ENCODE results near the gene FAM180A.

FAM180A gene

DNA sequence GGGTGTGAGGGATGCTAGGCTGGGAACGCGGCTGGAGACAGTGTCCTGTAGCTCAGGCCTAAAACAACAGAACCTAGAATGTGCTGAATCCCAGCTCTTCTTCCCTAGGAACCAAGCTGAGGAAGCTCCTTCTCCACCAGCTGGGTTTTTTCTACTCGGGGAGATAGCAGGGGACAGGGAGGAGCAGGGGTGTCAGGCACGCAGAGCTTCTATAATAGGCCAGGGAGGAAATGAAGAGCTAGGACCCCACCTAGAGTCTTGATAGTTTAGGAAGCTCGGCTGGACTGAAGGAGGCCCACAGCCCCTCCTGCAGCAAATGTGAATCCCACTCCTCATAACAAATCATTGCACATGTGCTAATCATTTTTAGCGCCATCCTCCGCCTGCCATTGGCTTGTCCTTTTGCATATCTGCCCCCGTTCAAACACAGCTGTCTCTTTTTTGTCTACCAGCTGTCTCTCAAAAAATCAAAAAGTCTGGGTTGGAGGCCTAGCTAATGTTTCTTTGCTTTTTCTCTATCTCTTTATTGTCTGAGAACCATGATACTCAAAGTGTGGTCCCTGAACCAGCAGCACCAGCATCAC, 24.1 kb upstream of the FAM180A start:
- Histone ChIP-seq H3K27me3 (ENCODE audit: control insufficient read depth in 5 of 5, insufficient read depth in 4 of 5, low read length in 5 of 5) (no peaks in the 10 kb centered on the region), H3K4me3 (ENCODE audit: low read depth in 1 of 5, low read length in 5 of 5) (no peak overlapping the region), H3K27ac (ENCODE audit: low read depth, low read length) (no peak overlapping the region), H3K9me3 (ENCODE audit: control insufficient read depth in 5 of 5, low read length in 5 of 5) (no peaks in the 10 kb centered on the region), H3K9ac (ENCODE audit: low read length in 5 of 5) (no peak overlapping the region), H3K4me1 (ENCODE audit: control insufficient read depth in 5 of 5, insufficient read depth in 5 of 5, low read length in 5 of 5) (peaks cover 0 to 14% (median 3%) of the 10 kb centered on the region in 5 donors), H3K36me3 (ENCODE audit: control insufficient read depth in 5 of 5, insufficient read depth in 5 of 5, low read length in 5 of 5) (no peaks in the 10 kb centered on the region)

DNA sequence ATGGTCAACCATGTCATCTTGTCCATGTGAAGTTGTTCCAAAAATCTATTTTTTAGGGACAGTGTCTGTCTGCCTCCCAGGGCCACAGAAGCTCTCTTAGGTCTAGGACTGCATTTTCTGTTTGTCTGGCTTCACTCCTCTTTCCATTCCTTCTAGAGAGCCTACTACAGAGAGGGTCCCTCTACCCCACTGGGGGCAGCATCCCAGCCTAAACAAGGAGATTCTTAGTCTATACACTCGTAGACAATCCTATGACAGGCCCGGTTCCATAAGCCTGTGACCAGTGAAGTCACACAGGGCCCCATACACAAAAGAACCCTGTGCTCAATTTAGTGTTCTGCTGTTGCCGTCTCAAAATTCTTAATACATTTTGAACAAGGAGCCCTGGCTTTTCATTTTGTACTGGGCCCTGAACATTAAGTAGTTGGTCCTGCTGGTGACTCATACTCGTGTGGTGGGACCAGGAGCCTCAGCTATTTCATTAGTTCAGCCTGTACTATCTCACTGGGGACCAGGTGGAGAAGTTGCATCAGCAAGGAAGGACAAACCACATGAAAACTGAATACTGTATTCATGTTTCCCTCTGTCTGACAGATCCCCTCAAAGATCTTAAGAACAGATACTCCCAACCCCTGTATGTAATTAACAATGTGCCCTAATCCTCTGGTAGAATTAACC, 23.5 kb upstream of the FAM180A start:
- H3K36me3 ChIP-seq (ENCODE audit: control insufficient read depth in 5 of 5, insufficient read depth in 5 of 5, low read length in 5 of 5): no peaks in the 10 kb centered on the region
- H3K9ac ChIP-seq (ENCODE audit: low read length in 5 of 5): no peak overlapping the region
- no peak overlapping the region for H3K27ac ChIP-seq (ENCODE audit: low read depth, low read length)
- H3K4me1 ChIP-seq (ENCODE audit: control insufficient read depth in 5 of 5, insufficient read depth in 5 of 5, low read length in 5 of 5): peaks cover 0 to 14% (median 3%) of the 10 kb centered on the region in 5 donors
- H3K4me3 ChIP-seq (ENCODE audit: low read depth in 1 of 5, low read length in 5 of 5): no peak overlapping the region
- H3K9me3 ChIP-seq (ENCODE audit: control insufficient read depth in 5 of 5, low read length in 5 of 5): no peaks in the 10 kb centered on the region
- H3K27me3 ChIP-seq (ENCODE audit: control insufficient read depth in 5 of 5, insufficient read depth in 4 of 5, low read length in 5 of 5): no peaks in the 10 kb centered on the region

DNA sequence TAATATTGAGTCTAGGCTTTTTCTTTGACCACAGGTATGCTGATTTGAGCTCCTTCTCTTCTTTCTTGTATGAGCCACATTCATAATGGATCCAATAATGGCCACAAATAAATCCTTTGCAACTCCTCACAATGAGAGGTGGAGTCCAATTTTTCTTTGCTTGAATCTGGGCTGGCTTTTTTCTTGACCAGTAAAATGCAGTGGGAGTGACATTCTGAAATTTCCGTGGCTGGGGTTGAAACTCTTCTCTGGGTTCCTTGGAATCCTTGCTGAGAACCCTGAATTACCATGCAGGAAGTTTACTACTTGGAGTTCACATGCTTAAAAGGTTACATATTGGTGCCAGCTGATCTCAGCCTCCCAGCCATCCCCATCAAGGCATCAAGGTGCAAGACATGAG, 22.4 kb upstream of the FAM180A start:
- Histone ChIP-seq H3K4me1 (ENCODE audit: control insufficient read depth in 5 of 5, insufficient read depth in 5 of 5, low read length in 5 of 5) (peaks cover 0 to 14% (median 3%) of the 10 kb centered on the region in 5 donors), H3K9ac (ENCODE audit: low read length in 5 of 5) (no peak overlapping the region), H3K4me3 (ENCODE audit: low read depth in 1 of 5, low read length in 5 of 5) (no peak overlapping the region), H3K9me3 (ENCODE audit: control insufficient read depth in 5 of 5, low read length in 5 of 5) (no peaks in the 10 kb centered on the region), H3K27ac (ENCODE audit: low read depth, low read length) (no peak overlapping the region), H3K36me3 (ENCODE audit: control insufficient read depth in 5 of 5, insufficient read depth in 5 of 5, low read length in 5 of 5) (no peaks in the 10 kb centered on the region), H3K27me3 (ENCODE audit: control insufficient read depth in 5 of 5, insufficient read depth in 4 of 5, low read length in 5 of 5) (no peaks in the 10 kb centered on the region)

DNA sequence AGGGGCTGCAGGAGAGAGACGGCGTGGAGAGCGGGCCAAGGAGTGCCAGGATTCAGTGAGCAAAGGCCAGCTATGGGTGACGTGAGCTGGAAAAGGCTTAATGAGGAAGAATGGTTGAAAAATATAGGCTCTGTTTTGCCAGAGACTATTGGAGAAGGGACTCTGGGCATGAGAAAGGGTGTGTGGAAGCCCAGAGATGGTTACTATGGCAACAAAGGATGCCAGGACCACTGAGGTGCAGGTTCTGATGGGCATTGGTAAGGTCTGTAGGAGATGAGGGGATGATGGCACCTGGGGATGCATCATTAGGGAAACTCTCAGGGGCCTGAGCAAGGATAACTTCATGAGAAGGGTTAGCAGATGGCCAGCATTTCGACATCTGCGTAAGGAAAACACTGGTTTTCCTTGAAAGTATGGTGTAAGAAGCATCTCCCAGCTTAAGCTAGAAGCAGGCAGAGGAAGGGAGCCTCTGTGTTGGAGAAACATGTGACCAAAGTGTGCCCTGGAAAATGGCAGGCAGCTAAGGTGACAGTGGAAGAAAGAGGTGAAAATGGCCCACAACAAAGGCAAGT, 21.6 kb upstream of the FAM180A start:
- no peaks in the 10 kb centered on the region for H3K27me3 ChIP-seq (ENCODE audit: control insufficient read depth in 5 of 5, insufficient read depth in 4 of 5, low read length in 5 of 5)
- no peak overlapping the region for H3K4me3 ChIP-seq (ENCODE audit: low read depth in 1 of 5, low read length in 5 of 5)
- peaks cover 0 to 14% (median 3%) of the 10 kb centered on the region in 5 donors for H3K4me1 ChIP-seq (ENCODE audit: control insufficient read depth in 5 of 5, insufficient read depth in 5 of 5, low read length in 5 of 5)
- H3K9me3 ChIP-seq (ENCODE audit: control insufficient read depth in 5 of 5, low read length in 5 of 5): no peaks in the 10 kb centered on the region
- H3K36me3 ChIP-seq (ENCODE audit: control insufficient read depth in 5 of 5, insufficient read depth in 5 of 5, low read length in 5 of 5): no peaks in the 10 kb centered on the region
- H3K9ac ChIP-seq (ENCODE audit: low read length in 5 of 5): no peak overlapping the region
- H3K27ac ChIP-seq (ENCODE audit: low read depth, low read length): no peak overlapping the region

DNA sequence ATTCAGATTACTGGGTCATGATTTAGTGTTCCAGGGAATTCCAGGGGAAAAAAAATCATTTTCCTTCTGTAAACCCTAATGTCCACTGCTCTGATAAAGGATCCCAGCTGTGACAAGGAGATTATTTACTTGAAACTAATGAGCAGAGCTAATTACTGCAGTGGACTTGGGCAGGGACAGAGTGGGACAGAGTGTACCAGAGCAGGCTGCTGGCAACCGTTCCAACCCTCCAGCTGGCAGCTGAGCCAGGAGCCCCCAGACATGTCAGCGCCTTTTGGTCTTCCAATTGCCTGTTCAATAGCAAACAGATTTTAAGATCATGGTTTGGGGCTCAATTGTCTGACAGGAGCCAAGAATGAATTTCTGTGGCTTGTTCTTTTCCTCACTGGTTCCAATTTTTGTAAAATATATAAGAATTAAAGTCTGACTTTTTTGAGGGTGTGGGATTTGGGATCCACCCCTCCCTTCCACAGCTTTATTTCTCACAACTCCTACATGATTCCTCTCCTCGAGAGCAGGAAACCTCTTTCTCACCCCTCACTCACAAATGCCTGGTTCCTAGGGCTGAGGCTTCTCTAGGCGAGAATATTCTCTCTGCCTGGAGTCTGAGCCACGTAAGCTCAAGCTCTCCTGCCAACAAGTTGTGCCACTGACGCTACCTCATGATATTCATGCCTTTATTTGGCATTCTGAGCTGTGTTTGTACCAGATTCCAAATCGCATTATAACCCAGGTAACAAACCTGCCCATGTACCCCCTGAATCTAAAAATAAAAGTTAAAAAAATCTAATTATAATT, 20.6 kb upstream of the FAM180A start:
- Histone ChIP-seq H3K27me3 (ENCODE audit: control insufficient read depth in 5 of 5, insufficient read depth in 4 of 5, low read length in 5 of 5) (no peaks in the 10 kb centered on the region), H3K9me3 (ENCODE audit: control insufficient read depth in 5 of 5, low read length in 5 of 5) (no peaks in the 10 kb centered on the region), H3K9ac (ENCODE audit: low read length in 5 of 5) (no peak overlapping the region), H3K4me1 (ENCODE audit: control insufficient read depth in 5 of 5, insufficient read depth in 5 of 5, low read length in 5 of 5) (peaks cover 0 to 11% (median 3%) of the 10 kb centered on the region in 5 donors), H3K27ac (ENCODE audit: low read depth, low read length) (no peak overlapping the region), H3K36me3 (ENCODE audit: control insufficient read depth in 5 of 5, insufficient read depth in 5 of 5, low read length in 5 of 5) (no peaks in the 10 kb centered on the region), H3K4me3 (ENCODE audit: low read depth in 1 of 5, low read length in 5 of 5) (no peak overlapping the region)

DNA sequence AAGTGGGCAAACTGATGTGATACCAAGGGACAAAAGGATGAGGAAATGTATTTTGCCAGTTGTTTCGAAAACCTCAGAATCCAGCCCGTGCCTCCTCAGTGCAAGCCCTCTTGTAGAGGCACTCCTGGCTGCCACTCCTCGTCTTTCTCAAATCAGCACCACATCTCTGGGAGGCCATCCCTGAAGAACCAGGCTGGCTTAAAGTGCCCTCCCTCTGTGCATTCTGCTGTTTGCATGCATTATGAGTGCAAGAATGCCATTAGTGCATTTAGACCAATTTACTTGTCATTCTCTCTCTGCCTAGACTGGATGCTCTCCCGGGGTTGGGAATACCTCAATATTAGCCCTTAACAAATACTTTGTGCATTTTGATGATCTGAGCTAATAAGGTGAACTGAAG, 19.9 kb upstream of the FAM180A start:
- no peak overlapping the region for H3K27ac ChIP-seq (ENCODE audit: low read depth, low read length)
- H3K9ac ChIP-seq (ENCODE audit: low read length in 5 of 5): no peak overlapping the region
- no peaks in the 10 kb centered on the region for H3K36me3 ChIP-seq (ENCODE audit: control insufficient read depth in 5 of 5, insufficient read depth in 5 of 5, low read length in 5 of 5)
- H3K4me3 ChIP-seq (ENCODE audit: low read depth in 1 of 5, low read length in 5 of 5): no peak overlapping the region
- H3K4me1 ChIP-seq (ENCODE audit: control insufficient read depth in 5 of 5, insufficient read depth in 5 of 5, low read length in 5 of 5): peaks cover 0 to 4% (median 3%) of the 10 kb centered on the region in 5 donors
- H3K27me3 ChIP-seq (ENCODE audit: control insufficient read depth in 5 of 5, insufficient read depth in 4 of 5, low read length in 5 of 5): no peaks in the 10 kb centered on the region
- no peaks in the 10 kb centered on the region for H3K9me3 ChIP-seq (ENCODE audit: control insufficient read depth in 5 of 5, low read length in 5 of 5)

DNA sequence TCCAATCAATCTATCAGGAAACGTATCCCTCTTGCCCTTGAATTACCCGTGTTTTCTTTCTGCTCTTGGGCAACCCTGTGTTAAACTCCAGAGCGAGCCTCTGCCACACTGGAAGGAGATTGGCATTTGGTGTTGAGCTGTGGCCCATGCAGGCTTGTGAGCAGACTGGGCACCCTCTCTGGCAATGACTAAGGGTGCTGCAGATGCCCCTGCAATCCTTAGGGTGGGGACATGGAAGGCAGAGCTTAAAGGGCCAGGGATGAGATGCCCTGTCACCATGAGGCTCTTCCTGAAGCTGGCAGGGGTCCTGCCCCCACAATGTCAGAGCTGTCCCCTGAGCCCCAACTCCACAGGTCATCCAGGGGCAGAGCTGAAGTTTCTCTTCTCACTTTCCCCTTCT, 19.5 kb upstream of the FAM180A start:
- no peaks in the 10 kb centered on the region for H3K9me3 ChIP-seq (ENCODE audit: control insufficient read depth in 5 of 5, low read length in 5 of 5)
- H3K4me3 ChIP-seq (ENCODE audit: low read depth in 1 of 5, low read length in 5 of 5): no peak overlapping the region
- no peak overlapping the region for H3K27ac ChIP-seq (ENCODE audit: low read depth, low read length)
- no peaks in the 10 kb centered on the region for H3K27me3 ChIP-seq (ENCODE audit: control insufficient read depth in 5 of 5, insufficient read depth in 4 of 5, low read length in 5 of 5)
- H3K9ac ChIP-seq (ENCODE audit: low read length in 5 of 5): no peak overlapping the region
- H3K4me1 ChIP-seq (ENCODE audit: control insufficient read depth in 5 of 5, insufficient read depth in 5 of 5, low read length in 5 of 5): peaks cover 0 to 3% (median 3%) of the 10 kb centered on the region in 5 donors
- H3K36me3 ChIP-seq (ENCODE audit: control insufficient read depth in 5 of 5, insufficient read depth in 5 of 5, low read length in 5 of 5): no peaks in the 10 kb centered on the region

DNA sequence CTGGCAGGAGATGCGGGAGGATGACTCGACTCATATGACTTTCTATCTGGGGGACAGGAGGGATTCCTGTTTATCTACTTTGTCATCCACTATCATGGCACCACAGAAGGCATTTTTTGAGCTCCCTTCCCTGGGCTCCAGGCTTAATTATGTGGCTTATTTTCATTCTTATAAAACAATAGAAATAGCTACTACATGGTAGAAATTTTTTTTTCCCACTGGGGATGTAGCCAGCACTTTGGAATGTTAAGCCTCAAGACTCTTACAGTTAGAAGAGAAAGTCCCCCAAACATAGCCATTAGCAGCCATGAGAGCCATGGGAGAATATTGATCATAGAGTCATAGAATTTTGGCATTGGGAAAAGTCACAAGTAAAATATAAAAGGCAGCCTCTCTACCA, 14.6 kb upstream of the FAM180A start:
- no peak overlapping the region for H3K4me3 ChIP-seq (ENCODE audit: low read depth in 1 of 5, low read length in 5 of 5)
- H3K36me3 ChIP-seq (ENCODE audit: control insufficient read depth in 5 of 5, insufficient read depth in 5 of 5, low read length in 5 of 5): no peaks in the 10 kb centered on the region
- no peaks in the 10 kb centered on the region for H3K27me3 ChIP-seq (ENCODE audit: control insufficient read depth in 5 of 5, insufficient read depth in 4 of 5, low read length in 5 of 5)
- H3K9ac ChIP-seq (ENCODE audit: low read length in 5 of 5): no peak overlapping the region
- H3K9me3 ChIP-seq (ENCODE audit: control insufficient read depth in 5 of 5, low read length in 5 of 5): no peaks in the 10 kb centered on the region
- peaks cover 0 to 15% (median 9%) of the 10 kb centered on the region in 5 donors for H3K4me1 ChIP-seq (ENCODE audit: control insufficient read depth in 5 of 5, insufficient read depth in 5 of 5, low read length in 5 of 5)
- H3K27ac ChIP-seq (ENCODE audit: low read depth, low read length): no peak overlapping the region

DNA sequence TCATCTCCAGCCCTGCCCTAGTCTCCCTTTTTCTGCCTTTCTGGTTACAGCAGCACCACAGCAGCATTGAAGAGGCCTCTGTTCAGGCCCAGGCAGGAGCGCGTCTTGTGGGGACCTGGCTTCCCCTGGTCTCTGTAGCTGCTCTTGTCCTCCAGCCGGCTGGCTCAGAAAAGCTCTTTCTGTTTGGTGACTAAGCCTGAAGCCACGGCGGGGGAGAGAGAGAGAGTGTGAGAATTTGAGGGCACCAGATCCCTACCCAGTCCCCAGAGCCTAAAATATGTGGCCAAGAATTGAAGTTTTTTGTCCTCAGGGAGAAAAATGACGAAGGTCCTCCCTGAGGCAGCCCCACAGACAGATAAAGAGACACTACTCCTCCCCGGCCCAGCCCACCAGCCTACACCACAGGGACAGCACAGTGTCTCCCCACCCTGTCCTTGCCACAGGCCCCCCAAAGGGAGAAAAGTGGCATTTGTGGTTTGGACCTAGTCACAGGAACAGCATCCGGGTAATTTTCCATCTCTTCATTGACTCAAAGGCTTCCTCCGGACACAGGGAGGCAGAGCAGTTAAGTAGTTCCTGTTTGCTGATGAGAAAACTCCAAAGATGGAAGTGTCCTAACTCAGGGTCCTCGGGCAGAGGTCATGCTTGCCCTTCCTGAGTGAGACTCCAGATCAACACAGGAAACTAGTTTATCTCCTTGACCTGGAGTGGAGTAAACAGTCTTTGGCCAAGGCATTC, 13.3 kb upstream of the FAM180A start:
- Histone ChIP-seq H3K36me3 (ENCODE audit: control insufficient read depth in 5 of 5, insufficient read depth in 5 of 5, low read length in 5 of 5) (no peaks in the 10 kb centered on the region), H3K9ac (ENCODE audit: low read length in 5 of 5) (peak overlapping the region in 1 of 5 donors; percentile 21), H3K4me1 (ENCODE audit: control insufficient read depth in 5 of 5, insufficient read depth in 5 of 5, low read length in 5 of 5) (peaks cover 0 to 22% (median 12%) of the 10 kb centered on the region in 5 donors), H3K4me3 (ENCODE audit: low read depth in 1 of 5, low read length in 5 of 5) (no peak overlapping the region), H3K27ac (ENCODE audit: low read depth, low read length) (peak overlapping the region; percentile 32), H3K9me3 (ENCODE audit: control insufficient read depth in 5 of 5, low read length in 5 of 5) (peaks cover 0 to 3% (median 0%) of the 10 kb centered on the region in 5 donors), H3K27me3 (ENCODE audit: control insufficient read depth in 5 of 5, insufficient read depth in 4 of 5, low read length in 5 of 5) (no peaks in the 10 kb centered on the region)

All from subcutaneous abdominal adipose tissue (tissue), 5 donors.